Karpas-422 (cell line): ENCODE results near the gene LRP11. TPM values are rescaled to one million over a fixed set of nuclear protein-coding genes. Genes with fewer than 3 reads are reported as not detected.
"Not testable (repeated sequence)": the region's sequence is repeated elsewhere in the genome, so short reads cannot be mapped to it uniquely, and the experiment has no call there.

Experiments used
- DNase-seq: peaks from one replicate; pipeline ENCODE4 v3.0.0-alpha.2; 2015
- H2AFZ ChIP-seq: fragments of 200-600 bp; sonication (generic); 2 replicates; pipeline ENCODE4 v1.6.1; 2014; ENCODE audit warnings: antibody characterized with exemption, low read length, mixed read lengths
- H3K27ac ChIP-seq: fragments of 200-600 bp; sonication (generic); 2 replicates; pipeline ENCODE4 v1.5.1; 2014; ENCODE audit warnings: mild to moderate bottlenecking, low read length, moderate library complexity
- H3K27me3 ChIP-seq: fragments of 200-600 bp; sonication (generic); 2 replicates; pipeline ENCODE4 v1.6.1; 2014; ENCODE audit warnings: low read length, mixed read lengths
- H3K36me3 ChIP-seq: fragments of 200-600 bp; sonication (generic); 2 replicates; pipeline ENCODE4 v1.6.1; 2014; ENCODE audit warnings: low read length, mixed read lengths; ENCODE audit not compliant: insufficient read depth
- H3K4me1 ChIP-seq: fragments of 200-600 bp; sonication (generic); 2 replicates; pipeline ENCODE4 v1.6.1; 2014; ENCODE audit warnings: mild to moderate bottlenecking, low read length, mixed read lengths
- H3K4me2 ChIP-seq: fragments of 200-600 bp; sonication (generic); 2 replicates; pipeline ENCODE4 v1.6.1; 2014; ENCODE audit warnings: low read length, low read depth, mild to moderate bottlenecking; ENCODE audit not compliant: poor library complexity, severe bottlenecking
- H3K4me3 ChIP-seq: fragments of 200-600 bp; sonication (generic); 2 replicates; pipeline ENCODE4 v1.5.1; 2014; ENCODE audit warnings: mild to moderate bottlenecking, antibody characterized with exemption, low read length, mixed read lengths
- H3K79me2 ChIP-seq: fragments of 200-600 bp; sonication (generic); 2 replicates; pipeline ENCODE4 v1.6.1; 2014; ENCODE audit warnings: mild to moderate bottlenecking, low read length, mixed read lengths
- H3K9ac ChIP-seq: fragments of 200-600 bp; sonication (generic); 2 replicates; pipeline ENCODE4 v1.6.0; 2014; ENCODE audit warnings: low read length
- H3K9me2 ChIP-seq: fragments of 200-600 bp; sonication (generic), shearing (Covaris generic); replicated peaks from 2 replicates; pipeline ENCODE4 v1.6.0; 2014; ENCODE audit warnings: mild to moderate bottlenecking, low read length, moderate library complexity; ENCODE audit not compliant: insufficient read depth
- H3K9me3 ChIP-seq: fragments of 300-700, 200-600 bp; sonication (generic); 2 replicates; pipeline ENCODE4 v1.6.1; 2014; ENCODE audit warnings: low read length, mixed read lengths
- H4K20me1 ChIP-seq: fragments of 200-600 bp; sonication (generic); 2 replicates; pipeline ENCODE4 v1.6.1; 2014; ENCODE audit warnings: mild to moderate bottlenecking, antibody characterized with exemption, low read length, low read depth; ENCODE audit not compliant: insufficient read depth
- total RNA-seq: library from RNA; depleted of rRNA; stranded (reverse); fragments of >200 nt; shearing (Covaris generic); gene quantifications from 2 replicates; pipeline ENCODE4 v1.2.3, GENCODE V29; 2014; ENCODE audit warnings: low replicate concordance

Gene LRP11
- total RNA-seq, 1 experiment from 2014 or later, result 5.4 TPM

- no peaks in the 10 kb centered on the region for H3K79me2 ChIP-seq
- no peak overlapping the region for H3K9ac ChIP-seq
- no peak for DNase-seq
- no peaks in the 10 kb centered on the region for H4K20me1 ChIP-seq
- no peak overlapping the region for H3K27ac ChIP-seq
- no peak overlapping the region for H3K4me2 ChIP-seq
- no peak overlapping the region; the same call in 1 of the 2 replicates for H2AFZ ChIP-seq
- no peaks in the 10 kb centered on the region for H3K27me3 ChIP-seq
- H3K9me3 ChIP-seq, result no peaks in the 10 kb centered on the region
- H3K9me2 ChIP-seq, result no peaks in the 10 kb centered on the region
- H3K36me3 ChIP-seq, result no peaks in the 10 kb centered on the region
- H3K4me1 ChIP-seq, result peaks cover 7% of the 10 kb centered on the region
- H3K4me3 ChIP-seq, result no peak overlapping the region
Measured at GRCh38 chr6:149867876-149868640, 3.9 kb upstream of the LRP11 start.

GRCh38 chr6:149864578-149865535 is 698 bp upstream of the LRP11 start:
- Histone ChIP-seq H3K4me3 (peak overlapping the region; percentile 81), H2AFZ (peak overlapping the region; percentile 72; the same call in 1 of the 2 replicates), H3K4me1 (peaks cover 12% of the 10 kb centered on the region), H3K9ac (peak overlapping the region; percentile 78), H3K4me2 (peak overlapping the region; percentile 90), H4K20me1 (no peaks in the 10 kb centered on the region; the same call in none of the 2 replicates), H3K9me2 (no peaks in the 10 kb centered on the region), H3K27ac (no peak overlapping the region), H3K79me2 (no peaks in the 10 kb centered on the region; the same call in 1 of the 2 replicates), H3K27me3 (no peaks in the 10 kb centered on the region), H3K36me3 (no peaks in the 10 kb centered on the region), H3K9me3 (no peaks in the 10 kb centered on the region)
- peak; percentile 78 for DNase-seq

- Histone ChIP-seq H3K27me3 (no peaks in the 10 kb centered on the region), H3K36me3 (no peaks in the 10 kb centered on the region), H3K9ac (peak overlapping the region; percentile 78), H3K9me3 (no peaks in the 10 kb centered on the region), H3K4me1 (peaks cover 12% of the 10 kb centered on the region), H2AFZ (peak overlapping the region; percentile 91), H3K79me2 (no peaks in the 10 kb centered on the region; the same call in 1 of the 2 replicates), H3K4me3 (peak overlapping the region; percentile 81), H3K9me2 (no peaks in the 10 kb centered on the region), H4K20me1 (no peaks in the 10 kb centered on the region; the same call in none of the 2 replicates), H3K4me2 (peak overlapping the region; percentile 90), H3K27ac (no peak overlapping the region)
- DNase-seq, result peak; percentile 78
Measured at GRCh38 chr6:149862922-149863697, 1.0 kb downstream of the LRP11 start.

GRCh38 chr6:149862424-149862738 is 1.8 kb downstream of the LRP11 start:
- not testable (repeated sequence) for H3K9ac ChIP-seq, H3K27ac ChIP-seq, H4K20me1 ChIP-seq, H3K36me3 ChIP-seq, H3K9me3 ChIP-seq, H2AFZ ChIP-seq, DNase-seq, H3K27me3 ChIP-seq, H3K79me2 ChIP-seq, H3K9me2 ChIP-seq
- Histone ChIP-seq H3K4me2 (peak overlapping the region; percentile 90), H3K4me1 (peaks cover 12% of the 10 kb centered on the region), H3K4me3 (peak overlapping the region; percentile 81; the same call in 1 of the 2 replicates)

GRCh38 chr6:149861603-149862423 is 2.3 kb downstream of the LRP11 start:
- Histone ChIP-seq H3K9me3 (no peaks in the 10 kb centered on the region), H3K36me3 (no peaks in the 10 kb centered on the region), H4K20me1 (no peaks in the 10 kb centered on the region; the same call in none of the 2 replicates), H3K79me2 (no peaks in the 10 kb centered on the region; the same call in 1 of the 2 replicates), H3K27me3 (no peaks in the 10 kb centered on the region), H3K4me1 (peaks cover 12% of the 10 kb centered on the region), H2AFZ (no peak overlapping the region), H3K4me2 (no peak overlapping the region), H3K27ac (no peak overlapping the region), H3K9me2 (no peaks in the 10 kb centered on the region), H3K4me3 (no peak overlapping the region), H3K9ac (no peak overlapping the region)
- DNase-seq, result no peak

- H3K9ac ChIP-seq, result no peak overlapping the region
- H4K20me1 ChIP-seq, result no peaks in the 10 kb centered on the region; the same call in none of the 2 replicates
- H3K4me2 ChIP-seq, result no peak overlapping the region
- H3K36me3 ChIP-seq, result no peaks in the 10 kb centered on the region
- no peaks in the 10 kb centered on the region for H3K9me2 ChIP-seq
- H3K27ac ChIP-seq, result no peak overlapping the region
- DNase-seq, result no peak
- H3K9me3 ChIP-seq, result no peaks in the 10 kb centered on the region
- H3K79me2 ChIP-seq, result no peaks in the 10 kb centered on the region; the same call in 1 of the 2 replicates
- H3K4me1 ChIP-seq, result peaks cover 12% of the 10 kb centered on the region
- H3K4me3 ChIP-seq, result no peak overlapping the region
- H2AFZ ChIP-seq, result no peak overlapping the region
- no peaks in the 10 kb centered on the region for H3K27me3 ChIP-seq
Measured at GRCh38 chr6:149860834-149861602, 3.1 kb downstream of the LRP11 start.

- Histone ChIP-seq H3K4me2 (no peak overlapping the region), H3K4me3 (no peak overlapping the region), H3K9me3 (no peaks in the 10 kb centered on the region), H4K20me1 (no peaks in the 10 kb centered on the region; the same call in none of the 2 replicates), H3K79me2 (no peaks in the 10 kb centered on the region; the same call in 1 of the 2 replicates), H3K9me2 (no peaks in the 10 kb centered on the region), H3K27ac (no peak overlapping the region), H3K27me3 (no peaks in the 10 kb centered on the region), H3K9ac (no peak overlapping the region), H3K4me1 (peaks cover 12% of the 10 kb centered on the region), H2AFZ (no peak overlapping the region), H3K36me3 (no peaks in the 10 kb centered on the region)
- DNase-seq, result no peak
Measured at GRCh38 chr6:149860513-149860833, 3.7 kb downstream of the LRP11 start.
